GM21717 (cell line): ENCODE results near the gene CHMP1B.
"Not testable (repeated sequence)": the region's sequence is repeated elsewhere in the genome, so short reads cannot be mapped to it uniquely, and the experiment has no call there.

Experiments used
- ATAC-seq: cut with Tn5 transposase; IDR thresholded peaks from one replicate; pipeline ENCODE4 v1.9.1; 2021; ENCODE audit warnings: mild to moderate bottlenecking, moderate library complexity; ENCODE audit not compliant: unreplicated experiment

CHMP1B gene

DNA sequence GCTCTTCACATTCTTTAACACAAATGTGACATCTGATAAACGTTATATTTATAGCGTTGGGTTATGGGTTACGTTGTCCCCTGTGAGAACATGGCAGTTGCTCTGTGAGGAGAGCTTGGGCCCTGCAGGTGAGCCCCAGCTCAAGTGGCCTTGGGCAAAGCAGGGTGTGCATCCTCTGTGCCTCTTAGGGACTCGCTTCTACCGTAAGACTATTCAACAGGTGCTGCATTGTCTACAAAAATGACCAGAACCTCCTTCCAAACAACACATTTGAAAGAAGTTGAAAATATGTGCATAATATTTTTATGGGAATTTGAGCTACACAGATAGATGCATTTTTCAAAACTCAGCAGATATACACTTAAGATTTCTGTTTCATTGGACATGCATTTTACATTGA, 16.4 kb upstream of the CHMP1B start:
- ATAC-seq, result no peak

DNA sequence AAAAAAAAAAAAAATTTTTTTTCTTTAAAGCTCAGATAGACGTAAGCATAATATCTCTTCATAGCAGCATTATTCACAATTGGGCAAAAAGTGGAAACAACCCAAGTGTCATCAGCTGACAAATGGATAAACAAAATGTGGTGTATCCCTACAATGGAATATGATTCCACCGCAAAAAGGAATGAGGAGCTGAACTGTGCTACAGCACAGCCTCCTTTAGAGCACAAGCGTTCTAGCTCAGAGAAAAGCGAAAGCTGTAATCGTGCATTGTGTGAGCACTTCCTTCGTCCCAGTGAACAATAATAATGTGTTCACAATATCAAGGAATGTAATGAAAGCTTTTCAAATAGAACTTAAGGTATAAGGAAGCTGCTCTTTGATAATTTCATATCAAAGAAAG, 11.7 kb upstream of the CHMP1B start:
- no peak for ATAC-seq

DNA sequence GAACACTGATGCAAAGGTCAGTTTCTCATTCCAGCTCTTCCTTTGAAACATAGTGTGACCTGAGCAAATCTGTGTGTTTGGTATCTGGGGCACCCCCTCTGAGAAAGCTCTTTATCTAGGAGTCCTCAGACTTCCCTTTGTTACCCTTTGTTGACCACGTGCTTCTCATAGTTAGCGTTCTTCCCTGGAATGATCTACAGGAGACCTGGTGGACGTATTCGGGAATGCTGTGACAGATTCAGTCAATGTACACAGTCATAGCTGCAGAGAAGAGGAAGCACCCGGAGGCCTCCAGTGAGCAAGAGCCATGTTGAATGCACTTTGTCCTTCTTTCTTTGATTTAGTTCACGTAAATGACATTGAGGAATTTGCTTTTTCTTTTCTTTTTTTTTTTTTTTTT, 10.7 kb upstream of the CHMP1B start:
- no peak for ATAC-seq

DNA sequence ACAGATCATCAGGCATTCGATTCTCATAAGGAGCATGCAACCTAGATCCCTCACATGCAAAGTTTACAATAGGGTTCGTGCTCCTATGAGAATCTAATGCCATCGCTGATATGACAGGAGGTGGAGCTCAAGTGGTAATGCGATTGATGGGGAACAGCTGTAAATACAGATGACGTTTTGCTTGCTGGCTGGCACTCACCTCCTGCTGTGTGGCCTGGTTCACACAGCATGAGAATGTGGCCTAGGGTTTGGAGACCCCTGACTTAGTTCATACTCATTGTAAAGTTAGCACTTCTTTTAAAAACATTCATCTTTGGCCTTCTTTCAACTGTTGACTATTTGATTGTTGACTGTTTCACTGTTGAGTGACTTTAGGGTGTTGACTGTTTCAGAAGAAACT, 8.7 kb upstream of the CHMP1B start:
- no peak for ATAC-seq

DNA sequence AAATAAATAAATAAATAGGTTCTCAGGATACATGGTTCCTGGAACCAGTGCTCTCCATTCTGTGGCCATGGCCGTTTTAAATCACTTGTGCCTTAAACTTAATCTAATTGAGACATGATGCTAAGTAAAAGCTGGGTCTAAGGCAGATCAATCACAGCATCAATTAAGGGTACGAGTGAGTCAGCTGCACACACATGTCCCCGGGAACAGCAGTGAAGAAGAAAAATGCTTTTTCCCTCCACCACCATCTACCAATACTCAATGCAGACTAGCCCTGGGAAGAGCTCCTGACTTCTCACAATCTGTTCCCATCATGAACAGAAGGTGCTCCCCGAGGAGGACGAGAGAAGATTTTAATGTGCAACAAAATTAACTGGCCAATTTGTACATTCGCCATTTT, 6.8 kb upstream of the CHMP1B start:
- no peak for ATAC-seq

DNA sequence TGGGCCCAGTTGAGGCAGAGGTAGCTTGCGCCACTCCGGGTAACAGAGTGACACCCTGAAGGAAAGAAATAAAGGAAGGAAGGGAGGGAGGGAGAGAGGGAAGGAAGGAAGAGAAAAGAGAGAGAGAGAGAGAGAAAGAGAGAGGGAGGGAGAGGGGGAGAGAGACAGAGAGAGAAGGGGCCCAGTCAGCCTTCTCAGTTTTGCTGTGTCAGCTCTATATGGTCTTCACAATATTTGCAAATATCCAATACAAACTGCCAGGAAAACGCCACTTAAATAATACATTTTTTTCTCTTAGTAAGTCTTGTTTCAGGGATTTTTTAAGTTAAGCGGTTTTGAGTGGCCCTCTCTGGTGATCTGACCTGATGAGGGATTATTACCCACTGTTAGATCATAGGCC, 5.6 kb upstream of the CHMP1B start:
- ATAC-seq, result no peak

DNA sequence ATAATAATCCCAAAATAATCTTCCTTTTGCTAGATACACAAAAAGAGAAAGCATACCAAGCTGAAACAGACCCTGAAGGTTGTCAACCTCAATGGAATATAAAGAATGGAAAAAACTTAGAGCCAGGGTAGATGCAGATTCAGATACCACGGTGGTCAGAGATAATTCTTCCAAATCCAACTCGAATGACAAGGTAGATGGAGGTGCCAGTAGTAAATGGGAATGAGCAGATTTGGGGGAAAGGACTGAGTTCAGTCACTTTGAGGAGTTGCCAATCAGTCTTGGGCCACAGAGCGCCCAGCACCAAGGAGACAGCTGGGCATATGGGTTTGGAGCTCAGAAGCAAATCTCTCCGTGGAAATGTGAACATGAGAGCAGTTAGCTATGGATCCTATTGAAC, 3.4 kb upstream of the CHMP1B start:
- no peak for ATAC-seq

DNA sequence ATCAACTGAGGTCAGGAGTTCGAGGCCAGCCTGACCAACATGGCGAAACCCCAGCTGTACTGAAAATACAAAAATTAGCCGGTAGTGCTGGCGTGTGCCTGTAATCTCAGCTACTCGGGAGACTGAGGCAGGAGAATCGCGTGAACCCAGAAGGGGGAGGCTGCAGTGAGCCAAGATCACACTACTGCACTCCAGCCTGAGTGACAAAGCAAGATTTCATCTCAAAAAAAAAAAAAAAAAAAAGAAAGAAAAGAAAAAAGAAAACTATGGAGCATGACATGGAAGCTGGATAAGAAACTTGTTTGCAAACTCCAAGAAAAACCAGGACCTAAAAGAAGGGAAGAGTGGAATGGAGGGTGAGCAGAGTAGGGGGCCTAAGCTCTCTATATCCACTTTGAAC, 1.9 kb upstream of the CHMP1B start:
- ATAC-seq, result no peak

DNA sequence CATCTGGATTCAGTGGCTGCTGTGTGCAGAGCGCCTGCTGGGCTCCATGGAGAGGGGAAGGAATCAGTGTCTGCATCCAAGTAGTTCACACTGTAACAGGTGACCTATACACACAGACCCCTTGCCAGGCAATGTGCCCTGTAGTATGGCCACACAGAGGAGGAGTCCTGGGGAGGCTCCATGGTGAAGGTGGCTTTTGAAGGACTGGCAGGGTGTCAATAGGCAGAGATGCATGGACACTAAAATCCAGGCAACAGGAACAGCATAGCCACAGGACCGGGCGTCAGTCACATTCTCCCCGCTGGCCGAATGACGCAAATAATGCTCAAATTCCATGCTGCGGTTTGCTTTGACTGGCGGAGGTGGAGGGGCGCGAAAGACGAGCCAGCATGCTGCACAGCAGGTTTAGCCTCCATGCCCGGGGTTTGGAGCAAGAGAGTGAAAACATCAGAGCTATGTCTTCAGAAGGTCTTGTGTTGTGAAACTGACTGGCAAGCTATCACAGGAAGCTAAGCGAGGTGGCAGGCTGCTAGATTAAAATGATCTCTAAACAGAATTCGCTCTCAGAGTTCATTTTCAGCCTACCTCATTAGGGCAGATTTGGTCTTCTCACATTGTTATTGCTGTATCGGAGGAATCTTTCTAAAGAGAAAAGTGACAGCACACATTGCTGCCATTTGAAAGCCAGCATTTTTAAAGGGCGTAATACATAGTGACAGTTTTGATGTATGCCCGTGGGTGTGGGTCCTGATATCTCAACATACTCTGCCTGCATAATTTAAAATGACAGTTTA, 1.2 kb upstream of the CHMP1B start:
- ATAC-seq, result no peak

DNA sequence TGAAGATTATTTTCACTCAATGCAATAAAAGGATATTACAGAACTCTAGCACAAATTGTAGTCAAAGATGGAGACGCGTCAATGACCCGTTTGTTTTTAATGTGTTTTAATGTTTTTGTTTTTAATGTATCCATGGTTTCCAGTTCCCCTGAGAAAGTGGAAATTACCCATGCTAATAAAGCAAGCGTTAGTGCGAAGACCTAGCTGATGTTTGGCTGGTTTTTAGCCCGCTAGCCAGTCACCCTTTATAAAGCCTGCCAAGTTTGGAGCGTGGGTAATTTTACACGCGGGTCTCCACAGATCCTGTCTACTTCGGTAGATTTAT, 430 bp upstream of the CHMP1B start:
- peak; percentile 27 for ATAC-seq

DNA sequence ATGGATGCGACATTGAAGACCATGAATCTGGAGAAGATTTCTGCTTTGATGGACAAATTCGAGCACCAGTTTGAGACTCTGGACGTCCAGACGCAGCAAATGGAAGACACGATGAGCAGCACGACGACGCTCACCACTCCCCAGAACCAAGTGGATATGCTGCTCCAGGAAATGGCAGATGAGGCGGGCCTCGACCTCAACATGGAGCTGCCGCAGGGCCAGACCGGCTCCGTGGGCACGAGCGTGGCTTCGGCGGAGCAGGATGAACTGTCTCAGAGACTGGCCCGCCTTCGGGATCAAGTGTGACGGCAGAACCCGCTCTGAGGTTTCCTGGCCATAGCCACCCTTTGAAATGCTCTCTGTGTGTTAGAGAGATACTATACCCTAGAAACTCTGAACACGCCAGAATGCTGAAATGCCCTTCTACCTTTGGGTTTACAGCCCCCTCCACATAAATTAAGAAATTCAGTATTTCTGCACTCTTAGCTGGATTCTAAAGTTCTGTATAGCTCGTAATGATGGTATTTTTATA, 659 bp downstream of the CHMP1B start:
- peak; percentile 16 for ATAC-seq

DNA sequence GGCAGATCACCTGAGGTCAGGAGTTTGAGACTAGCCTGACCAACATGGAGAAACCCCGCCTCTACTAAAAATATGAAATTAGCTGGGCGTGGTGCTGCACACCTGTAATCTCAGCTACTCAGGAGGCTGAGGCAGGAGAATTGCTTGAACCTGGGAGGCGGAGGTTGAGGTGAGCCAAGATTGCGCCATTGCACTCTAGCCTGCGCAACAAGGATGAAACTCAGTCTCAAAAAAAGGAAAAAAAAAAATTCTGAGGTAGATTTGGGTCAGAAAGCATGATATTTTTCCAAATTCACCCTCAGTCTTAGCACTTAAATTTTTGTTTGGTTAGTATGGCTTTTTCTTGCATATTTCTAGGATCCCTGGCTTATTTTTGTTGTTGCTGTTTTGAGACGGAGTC, 3.3 kb downstream of the CHMP1B start:
- ATAC-seq, result not testable (repeated sequence)

DNA sequence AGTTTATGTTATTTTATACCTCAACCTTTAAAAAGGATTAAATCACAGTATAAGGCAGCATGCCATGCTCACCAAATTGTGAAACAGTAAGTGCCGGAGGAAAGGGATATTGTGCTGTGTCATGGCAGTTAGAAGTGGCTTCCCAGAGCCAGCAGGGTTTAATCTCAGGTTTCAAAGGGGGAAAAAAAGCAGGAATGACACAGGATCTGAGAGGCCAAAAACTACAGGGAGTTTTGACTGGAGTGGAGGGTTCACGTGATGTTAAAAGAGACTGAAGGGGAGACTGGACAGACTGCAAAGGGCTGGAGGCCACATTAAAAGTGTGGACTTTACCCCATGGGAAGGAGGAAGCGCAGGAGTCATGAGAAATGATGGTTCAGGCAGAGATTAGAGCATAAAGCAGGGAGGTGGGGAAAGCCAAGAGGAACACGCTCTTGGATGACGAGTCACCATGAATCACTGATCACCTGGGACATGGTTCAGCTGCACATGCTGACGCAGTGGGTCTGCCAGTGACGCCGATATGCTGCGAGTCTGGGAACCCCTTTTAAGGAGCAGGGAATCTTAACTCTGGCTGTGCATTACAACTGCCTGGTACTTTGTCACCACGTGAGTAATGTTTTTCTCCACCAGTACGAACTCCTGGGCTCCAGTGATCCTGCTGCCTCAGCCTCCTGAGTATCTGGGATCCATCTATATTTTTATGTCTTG, 6.1 kb downstream of the CHMP1B start:
- ATAC-seq, result no peak

DNA sequence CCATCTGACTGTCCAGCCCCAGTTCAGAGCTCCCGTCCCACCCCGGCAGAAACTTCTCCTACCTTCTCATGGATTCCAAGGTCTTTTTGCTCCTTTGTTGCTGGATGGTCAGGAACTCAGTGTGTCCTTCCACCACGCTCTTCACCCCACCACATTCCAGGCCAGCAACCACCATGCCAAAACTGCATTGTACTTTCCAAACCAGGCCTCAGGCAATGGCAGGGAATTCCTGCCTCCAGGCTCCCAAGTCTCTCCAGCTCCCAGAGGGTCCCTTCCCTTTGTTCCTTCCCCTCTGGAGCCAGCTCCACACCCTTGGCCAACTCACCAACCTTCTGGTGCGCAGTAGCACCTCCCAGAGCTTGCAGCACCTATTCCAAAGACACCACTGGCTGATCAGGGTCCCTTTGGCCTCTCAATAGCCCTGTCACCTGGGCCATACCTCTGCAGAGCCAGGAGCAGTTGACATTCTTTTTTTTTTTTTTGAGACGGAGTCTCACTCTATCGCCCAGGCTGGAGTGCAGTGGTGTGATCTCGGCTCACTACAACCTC, 8.1 kb downstream of the CHMP1B start:
- no peak for ATAC-seq

DNA sequence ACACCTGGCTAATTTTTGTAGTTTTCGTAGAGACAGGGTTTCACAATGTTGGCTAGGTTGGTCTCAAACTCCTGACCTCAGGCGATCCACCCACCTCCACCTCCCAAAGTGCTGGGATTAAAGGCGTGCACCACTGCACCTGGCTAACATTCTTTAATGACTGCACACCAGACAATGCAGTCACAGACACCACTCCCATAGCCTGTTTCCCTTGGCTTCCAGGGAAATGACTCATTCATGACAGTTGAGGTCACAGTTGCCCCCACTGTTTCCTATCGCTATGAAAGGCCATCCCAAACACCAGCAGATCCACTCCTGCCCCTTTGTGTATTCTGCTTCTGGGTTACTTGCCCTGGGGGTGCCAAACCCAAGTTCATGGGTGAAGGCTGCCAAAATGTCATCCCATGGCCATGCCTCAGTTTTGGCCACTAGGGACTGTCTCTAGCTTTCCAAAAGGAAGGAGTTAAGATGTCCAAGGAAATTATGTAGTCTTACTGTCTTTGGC, 8.7 kb downstream of the CHMP1B start:
- ATAC-seq, result no peak

DNA sequence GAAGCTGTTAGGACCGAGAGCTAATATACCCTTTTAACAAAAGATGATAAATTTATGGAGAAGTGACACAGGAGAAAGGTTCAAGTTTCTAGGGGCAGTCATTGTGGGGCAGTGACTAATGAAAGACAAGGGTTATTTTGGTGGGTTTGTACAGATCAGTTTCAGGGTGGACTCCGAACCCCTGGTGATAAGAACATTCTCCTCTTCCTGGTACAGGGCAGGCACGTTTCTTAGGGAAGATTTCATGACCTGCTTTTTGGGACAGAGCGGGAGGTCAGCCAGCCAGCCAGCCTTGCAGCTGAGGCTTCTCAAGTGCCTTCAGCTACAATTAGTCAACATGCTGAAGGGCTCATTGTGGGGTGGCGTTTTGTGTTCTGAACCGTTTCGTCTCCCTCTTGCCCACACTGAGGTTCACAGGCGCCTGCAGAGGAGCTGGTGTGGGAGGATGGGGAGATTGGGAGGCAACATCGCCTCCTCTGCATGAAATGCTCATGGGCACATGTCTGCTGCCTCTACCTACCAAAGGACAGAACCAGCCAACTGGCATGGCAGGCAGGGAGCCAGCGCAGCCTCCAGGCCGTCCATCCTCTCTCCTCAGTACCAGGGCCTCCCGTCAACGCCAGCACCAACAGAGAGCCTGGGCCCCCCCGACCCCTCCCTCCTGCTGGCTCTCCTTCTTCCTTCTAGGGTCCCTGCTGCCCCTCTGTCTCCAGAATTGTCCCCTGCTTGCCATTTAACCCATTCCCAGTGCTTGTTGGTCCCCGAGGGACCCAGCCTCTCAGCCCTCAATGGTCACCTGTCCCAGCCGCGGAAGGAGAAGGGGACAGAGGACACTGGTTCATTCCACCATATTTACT, 9.6 kb downstream of the CHMP1B start:
- no peak for ATAC-seq

DNA sequence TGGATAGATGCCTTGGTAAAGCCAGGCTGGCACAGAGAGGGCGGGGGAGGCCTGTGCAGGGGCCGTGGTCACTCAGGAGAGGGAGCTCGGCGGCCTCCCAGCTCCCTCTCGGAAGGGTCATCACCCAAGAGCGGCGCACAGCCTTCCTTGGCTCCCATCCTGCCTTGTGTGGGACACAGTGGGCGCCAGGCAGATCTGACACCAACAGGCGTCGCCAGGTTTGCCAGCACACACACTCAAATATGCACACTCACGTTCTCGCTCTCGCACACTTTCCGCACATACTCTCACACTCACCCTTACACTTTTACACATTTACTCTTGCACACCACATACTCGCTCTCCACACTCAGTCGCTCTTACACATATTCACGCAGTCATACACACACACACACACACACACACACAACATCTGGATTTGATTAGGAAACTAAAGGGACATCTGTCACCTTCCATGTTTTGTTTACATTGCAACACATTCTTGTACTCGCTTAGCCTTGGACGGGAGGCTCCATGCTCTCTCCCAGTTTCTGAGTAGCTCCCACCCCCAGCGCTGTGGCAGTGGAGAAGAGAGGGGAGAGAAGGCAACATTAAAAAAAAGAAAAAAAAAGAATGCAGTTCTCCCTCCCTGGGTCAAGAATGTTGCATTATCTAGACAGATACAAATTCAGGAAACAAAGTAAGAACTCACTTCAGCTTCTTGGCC, 10.5 kb downstream of the CHMP1B start:
- no peak for ATAC-seq

DNA sequence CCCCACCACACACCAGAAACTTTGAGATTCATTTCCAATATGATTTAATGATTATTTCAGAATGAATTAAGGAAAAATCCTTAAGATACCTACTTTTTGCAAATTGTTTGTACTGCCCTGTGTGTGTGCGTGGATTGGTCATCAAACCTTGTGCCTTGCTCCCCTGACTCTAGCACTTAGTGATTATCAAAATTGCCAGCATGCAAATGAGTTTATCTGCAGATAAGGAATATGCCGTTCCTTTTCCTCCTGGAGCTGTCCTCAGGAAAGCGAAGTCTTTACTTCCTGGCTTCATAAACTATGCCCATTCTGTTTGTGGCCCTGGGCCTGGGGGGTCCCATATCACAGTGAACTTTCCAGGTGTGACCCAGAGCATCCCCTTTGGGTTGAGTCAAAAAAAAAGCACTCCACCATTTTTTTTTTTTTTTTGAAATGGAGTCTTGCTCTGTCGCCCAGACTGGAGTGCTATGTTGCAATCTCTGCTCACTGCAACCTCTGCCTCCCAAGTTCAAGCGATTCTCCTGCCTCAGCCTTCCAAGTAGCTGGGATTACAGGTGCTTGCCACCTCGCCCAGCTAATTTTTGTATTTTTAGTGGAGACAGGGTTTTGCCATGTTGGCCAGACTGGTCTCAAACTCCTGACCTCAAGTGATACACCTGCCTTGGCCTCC, 11.4 kb downstream of the CHMP1B start:
- ATAC-seq, result no peak

DNA sequence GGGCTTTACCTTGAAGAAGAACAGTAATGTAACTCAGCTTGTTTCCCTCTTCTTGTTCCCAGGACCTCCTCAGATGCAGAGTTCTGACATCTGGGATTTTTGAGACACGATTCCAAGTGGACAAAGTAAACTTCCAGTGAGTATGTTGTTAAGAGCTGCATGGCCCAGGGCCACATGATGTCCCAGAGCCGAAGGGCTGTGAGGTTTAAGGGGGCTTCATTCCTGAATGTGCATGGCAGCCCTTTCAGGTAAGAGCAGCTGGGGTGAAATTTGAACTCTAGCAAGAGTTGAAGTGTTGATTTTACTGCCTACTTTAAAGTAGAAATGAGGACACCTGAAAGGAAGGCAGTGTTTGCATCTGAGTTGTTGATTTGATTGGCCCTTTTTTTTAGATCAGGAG, 13.3 kb downstream of the CHMP1B start:
- no peak for ATAC-seq

DNA sequence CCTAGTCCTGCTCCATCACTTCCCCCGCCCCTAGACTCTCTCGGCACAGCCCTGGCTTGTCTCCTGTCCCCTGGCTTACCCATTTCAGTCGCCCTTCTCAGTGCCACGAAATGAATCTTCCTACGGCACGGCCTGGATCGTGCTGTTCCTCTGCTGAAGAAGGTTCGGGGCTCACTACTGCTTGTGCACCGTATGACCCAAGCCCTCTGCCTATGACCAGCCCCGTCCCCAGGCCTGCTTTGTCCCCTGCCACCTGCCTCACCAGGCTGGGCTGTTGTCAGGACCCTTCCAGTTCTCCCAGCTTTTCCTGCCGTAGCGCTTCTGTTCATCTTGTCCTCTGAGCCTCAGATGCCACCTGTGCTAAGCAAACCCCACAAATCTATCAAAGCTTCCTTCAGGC, 13.9 kb downstream of the CHMP1B start:
- no peak for ATAC-seq
